ENCODE data around the gene ACMSD. TPM values are rescaled to one million over a fixed set of nuclear protein-coding genes. Genes with fewer than 3 reads are reported as not detected.

Gene ACMSD
- total and polyA plus RNA-seq, 2 of the 13 experiments (the other 11 are each of a cell fraction or from before 2014, with no cell fraction given) = not detected

DNA sequence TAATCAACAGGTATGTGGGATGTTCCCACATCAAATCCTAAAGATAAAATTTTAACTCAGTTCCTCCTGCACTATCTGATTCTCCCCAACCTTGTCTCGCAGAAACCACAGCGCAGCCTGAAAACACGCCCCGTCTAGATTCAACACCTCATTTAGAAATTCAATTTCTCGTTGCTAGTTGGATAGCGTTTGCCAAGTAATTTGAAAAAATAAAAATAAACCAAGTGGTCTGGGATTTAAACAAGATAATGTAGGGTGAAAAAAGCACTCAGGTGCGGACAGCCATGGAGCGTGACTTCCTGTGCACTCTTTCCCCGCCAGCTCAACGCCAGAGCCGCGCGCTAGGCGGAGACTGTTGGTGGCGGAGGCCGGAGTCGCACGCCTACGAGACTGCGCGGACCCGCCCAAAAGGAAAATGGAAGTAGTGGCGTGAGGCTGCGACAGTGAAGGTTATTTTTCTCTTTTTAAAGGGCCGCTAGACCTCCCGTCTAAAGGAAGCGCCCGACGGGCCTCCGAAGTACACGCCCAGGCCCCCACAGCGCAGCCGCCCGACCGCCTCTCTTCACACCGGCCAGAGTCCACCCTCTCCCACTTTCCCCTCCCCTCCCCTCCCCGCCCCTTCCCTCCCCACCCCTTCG is 79.6 kb downstream of the ACMSD start (continued):
- TF ChIP-seq ZNF260 (CRISPR knock-in tag; IDR thresholded peaks at IDR 0.05; ENCODE audit: borderline replicate concordance, low read depth) (no peak), CCAR2 (optimal IDR thresholded peaks at IDR 0.05; ENCODE audit: low read depth, low read length) (peak; percentile 77), MTA3 (CRISPR knock-in tag; IDR thresholded peaks at IDR 0.05) (no peak), KAT8 (CRISPR knock-in tag; IDR thresholded peaks at IDR 0.05) (no peak), SOX13 (IDR thresholded peaks at IDR 0.05) (peak; percentile 26; the same call in 1 of the 2 replicates), SOX13 (CRISPR knock-in tag; conservative IDR thresholded peaks at IDR 0.05 in 1 of 2, IDR thresholded peaks at IDR 0.05 in 1 of 2) (0 out of 4 replicates have a peak, but pooled peaks of 1 of the 2 experiments have one; percentile 14), E2F2 (CRISPR knock-in tag; IDR thresholded peaks at IDR 0.05; ENCODE audit: borderline replicate concordance) (peak; percentile 75; the same call in 1 of the 2 replicates), ZNF781 (CRISPR knock-in tag; IDR thresholded peaks at IDR 0.05; ENCODE audit: borderline replicate concordance, not compliant biosample characterization) (no peak), ZNF382 (CRISPR knock-in tag; IDR thresholded peaks at IDR 0.05; ENCODE audit: borderline replicate concordance) (no peak), ZNF609 (CRISPR knock-in tag; IDR thresholded peaks at IDR 0.05; ENCODE audit: borderline replicate concordance) (no peak; the same call in 1 of the 2 replicates), ZNF383 (CRISPR knock-in tag; IDR thresholded peaks at IDR 0.05; ENCODE audit: borderline replicate concordance) (no peak), ZNF550 (CRISPR knock-in tag; IDR thresholded peaks at IDR 0.05; ENCODE audit: borderline replicate concordance) (no peak), ZNF10 (CRISPR knock-in tag; IDR thresholded peaks at IDR 0.05; ENCODE audit: borderline replicate concordance, low read depth) (no peak), ZNF275 (CRISPR knock-in tag; IDR thresholded peaks at IDR 0.05; ENCODE audit: borderline replicate concordance) (no peak)
- TF ChIP-seq, protein P1, sequence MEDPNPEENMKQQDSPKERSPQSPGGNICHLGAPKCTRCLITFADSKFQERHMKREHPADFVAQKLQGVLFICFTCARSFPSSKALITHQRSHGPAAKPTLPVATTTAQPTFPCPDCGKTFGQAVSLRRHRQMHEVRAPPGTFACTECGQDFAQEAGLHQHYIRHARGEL (CRISPR knock-in tag; IDR thresholded peaks at IDR 0.05) = no peak
- TF ChIP-seq, protein P2, sequence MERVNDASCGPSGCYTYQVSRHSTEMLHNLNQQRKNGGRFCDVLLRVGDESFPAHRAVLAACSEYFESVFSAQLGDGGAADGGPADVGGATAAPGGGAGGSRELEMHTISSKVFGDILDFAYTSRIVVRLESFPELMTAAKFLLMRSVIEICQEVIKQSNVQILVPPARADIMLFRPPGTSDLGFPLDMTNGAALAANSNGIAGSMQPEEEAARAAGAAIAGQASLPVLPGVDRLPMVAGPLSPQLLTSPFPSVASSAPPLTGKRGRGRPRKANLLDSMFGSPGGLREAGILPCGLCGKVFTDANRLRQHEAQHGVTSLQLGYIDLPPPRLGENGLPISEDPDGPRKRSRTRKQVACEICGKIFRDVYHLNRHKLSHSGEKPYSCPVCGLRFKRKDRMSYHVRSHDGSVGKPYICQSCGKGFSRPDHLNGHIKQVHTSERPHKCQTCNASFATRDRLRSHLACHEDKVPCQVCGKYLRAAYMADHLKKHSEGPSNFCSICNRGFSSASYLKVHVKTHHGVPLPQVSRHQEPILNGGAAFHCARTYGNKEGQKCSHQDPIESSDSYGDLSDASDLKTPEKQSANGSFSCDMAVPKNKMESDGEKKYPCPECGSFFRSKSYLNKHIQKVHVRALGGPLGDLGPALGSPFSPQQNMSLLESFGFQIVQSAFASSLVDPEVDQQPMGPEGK (CRISPR knock-in tag; IDR thresholded peaks at IDR 0.05) = no peak
- TF ChIP-seq, protein P3, sequence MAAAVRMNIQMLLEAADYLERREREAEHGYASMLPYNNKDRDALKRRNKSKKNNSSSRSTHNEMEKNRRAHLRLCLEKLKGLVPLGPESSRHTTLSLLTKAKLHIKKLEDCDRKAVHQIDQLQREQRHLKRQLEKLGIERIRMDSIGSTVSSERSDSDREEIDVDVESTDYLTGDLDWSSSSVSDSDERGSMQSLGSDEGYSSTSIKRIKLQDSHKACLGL (CRISPR knock-in tag; IDR thresholded peaks at IDR 0.05) = no peak
